WTC11 (cell line): ENCODE measurements around the gene BORCS8. TPM values are rescaled to one million over a fixed set of nuclear protein-coding genes. Genes with fewer than 3 reads are reported as not detected.
A peak's percentile ranks its signal among the peaks of the same experiment; 100 is the strongest.
"Not testable (repeated sequence)": the region's sequence is repeated elsewhere in the genome, so short reads cannot be mapped to it uniquely, and the experiment has no call there.

Source experiments
- ATAC-seq: fragments of 200-7000 bp; cut with Tn5 transposase; 2 replicates; pipeline ENCODE4 v1.10.0; 2021; ENCODE audit warnings: mild to moderate bottlenecking, moderate library complexity
- CTCF ChIA-PET: fragments of 300-600 bp; sonication (Branson Sonifier 250); formaldehyde crosslinking; loops from one replicate; lab custom pipeline; 2021; ENCODE audit warnings: antibody characterized with exemption; lab: Charles Lee
- POLR2A ChIA-PET: fragments of 350-600 bp; sonication (Branson Sonifier 250); formaldehyde crosslinking; loops from one replicate; lab custom pipeline; 2021; ENCODE audit warnings: antibody characterized with exemption; lab: Charles Lee
- DNase-seq: peaks from one replicate; pipeline ENCODE4 v3.0.0; 2021; ENCODE audit warnings: low spot score
- H3K27ac Mint-ChIP-seq: 2 replicates; pipeline ENCODE4 v1.8.0; 2021; ENCODE audit warnings: mixed read lengths
- H3K27me3 Mint-ChIP-seq: 2 replicates; pipeline ENCODE4 v1.8.0; 2021; ENCODE audit warnings: low read depth, mild to moderate bottlenecking, moderate library complexity, mixed read lengths
- H3K36me3 Mint-ChIP-seq: 2 replicates; pipeline ENCODE4 v1.8.0; 2021; ENCODE audit warnings: mixed read lengths
- H3K4me1 Mint-ChIP-seq: 2 replicates; pipeline ENCODE4 v1.8.0; 2022; ENCODE audit warnings: mixed read lengths
- H3K4me3 Mint-ChIP-seq: 2 replicates; pipeline ENCODE4 v1.8.0; 2021; ENCODE audit warnings: mild to moderate bottlenecking, moderate library complexity, mixed read lengths
- H3K9me3 Mint-ChIP-seq: 2 replicates; pipeline ENCODE4 v1.8.0; 2021; ENCODE audit warnings: mixed read lengths
- ATF1 ChIP-seq: sonication (generic); formaldehyde crosslinking; IDR thresholded peaks from 2 replicates; pipeline ENCODE4 v1.8.1; 2023; ENCODE audit warnings: mild to moderate bottlenecking, moderate library complexity, missing genetic modification reagents
- ATF2 ChIP-seq: sonication (generic); formaldehyde crosslinking; IDR thresholded peaks from 2 replicates; pipeline ENCODE4 v1.8.1; 2022; ENCODE audit warnings: low read depth, missing genetic modification reagents, borderline replicate concordance
- CDX4 ChIP-seq: fragments of 250-450 bp; sonication (Bioruptor Pico); IDR thresholded peaks from 2 replicates; pipeline ENCODE4 v1.9.0; 2021; ENCODE audit warnings: moderate library complexity, mild to moderate bottlenecking, inconsistent platforms, borderline replicate concordance
- HMGA2 ChIP-seq: fragments of 250-450 bp; sonication (Bioruptor Pico); IDR thresholded peaks from 2 replicates; pipeline ENCODE4 v1.4.0; 2021; ENCODE audit warnings: mild to moderate bottlenecking, moderate library complexity
- JUN ChIP-seq: sonication (generic); formaldehyde crosslinking; IDR thresholded peaks from 2 replicates; pipeline ENCODE4 v1.8.0; 2023; ENCODE audit warnings: mild to moderate bottlenecking, missing genetic modification reagents
- MAX ChIP-seq: sonication (generic); formaldehyde crosslinking; IDR thresholded peaks from 2 replicates; pipeline ENCODE4 v1.8.0; 2022; ENCODE audit warnings: mild to moderate bottlenecking, missing genetic modification reagents
- MXD4 ChIP-seq: fragments of 250-450 bp; sonication (Bioruptor Pico); IDR thresholded peaks from 2 replicates; pipeline ENCODE4 v1.8.0; 2021; ENCODE audit warnings: mild to moderate bottlenecking, moderate library complexity, borderline replicate concordance
- NR2C2 ChIP-seq: sonication (generic); formaldehyde crosslinking; IDR thresholded peaks from 2 replicates; pipeline ENCODE4 v1.8.0; 2022; ENCODE audit warnings: mild to moderate bottlenecking, missing genetic modification reagents
- RORB ChIP-seq: fragments of 250-450 bp; sonication (Bioruptor Pico); IDR thresholded peaks from 2 replicates; pipeline ENCODE4 v1.9.0; 2021; ENCODE audit warnings: mild to moderate bottlenecking
- TEAD1 ChIP-seq: sonication (generic); formaldehyde crosslinking; IDR thresholded peaks from 2 replicates; pipeline ENCODE4 v1.8.0; 2022; ENCODE audit warnings: mild to moderate bottlenecking, missing genetic modification reagents
- TP53 ChIP-seq: sonication (generic); formaldehyde crosslinking; IDR thresholded peaks from 2 replicates; pipeline ENCODE4 v1.8.1; 2023; ENCODE audit warnings: mild to moderate bottlenecking, missing genetic modification reagents
- ZNF121 ChIP-seq: sonication (generic); formaldehyde crosslinking; IDR thresholded peaks from 2 replicates; pipeline ENCODE4 v1.8.0; 2023; ENCODE audit warnings: missing genetic modification reagents
- ZNF138 ChIP-seq: sonication (generic); formaldehyde crosslinking; conservative IDR thresholded peaks from 2 replicates; pipeline ENCODE4 v1.8.1; 2022; ENCODE audit warnings: mild to moderate bottlenecking, moderate library complexity, missing genetic modification reagents
- ZNF396 ChIP-seq: fragments of 250-450 bp; sonication (Bioruptor Pico); IDR thresholded peaks from 2 replicates; pipeline ENCODE4 v1.8.0; 2021; ENCODE audit warnings: mild to moderate bottlenecking, moderate library complexity, borderline replicate concordance
- ZNF425 ChIP-seq: fragments of 250-450 bp; sonication (Bioruptor Pico); conservative IDR thresholded peaks from 2 replicates; pipeline ENCODE4 v1.9.0; 2021; ENCODE audit warnings: mild to moderate bottlenecking
- ZNF512 ChIP-seq: sonication (generic); formaldehyde crosslinking; IDR thresholded peaks from 2 replicates; pipeline ENCODE4 v1.8.1; 2022; ENCODE audit warnings: missing genetic modification reagents, borderline replicate concordance
- total RNA-seq: library from RNA; stranded (reverse); gene quantifications from 3 replicates; pipeline ENCODE4 v1.2.3, GENCODE V29; 2021

The BORCS8 gene
- total RNA-seq, 1 experiment from 2014 or later: 20.9 TPM

- no peak for TF ChIP-seq MXD4 (CRISPR knock-in tag)
Measured at GRCh38 chr19:19223636-19224035, 31.7 kb upstream of the BORCS8 start (continued).

GRCh38 chr19:19223060-19223459 is 31.1 kb upstream of the BORCS8 start:
- H3K4me1 Mint-ChIP-seq: peaks cover 2% of the 10 kb centered on the region
- DNase-seq (no peak), ATAC-seq (no peak)
- no peaks in the 10 kb centered on the region for H3K36me3 Mint-ChIP-seq
- H3K4me3 Mint-ChIP-seq: no peak overlapping the region
- POLR2A ChIA-PET: no interaction called here
- no peak overlapping the region for H3K27ac Mint-ChIP-seq
- peaks cover 38% of the 10 kb centered on the region for H3K27me3 Mint-ChIP-seq
- CTCF ChIA-PET: interaction anchor here (0.5 kb wide), 1 partner anchor 19 kb away, joined by 3 read pairs; no protein-coding TSS in a partner anchor
- TF ChIP-seq ZNF425 (CRISPR knock-in tag): no peak
- TF ChIP-seq HMGA2 (CRISPR knock-in tag): peak; percentile 52
- H3K9me3 Mint-ChIP-seq: no peaks in the 10 kb centered on the region

- H3K9me3 Mint-ChIP-seq, POLR2A ChIA-PET, ATAC-seq, H3K27ac Mint-ChIP-seq, H3K4me1 Mint-ChIP-seq, DNase-seq, H3K36me3 Mint-ChIP-seq, CTCF ChIA-PET, H3K4me3 Mint-ChIP-seq: not testable (repeated sequence)
- TF ChIP-seq ZNF121 (CRISPR knock-in tag): peak; percentile 29; the same call in 1 of the 2 replicates
- peaks cover 42% of the 10 kb centered on the region for H3K27me3 Mint-ChIP-seq
Measured at GRCh38 chr19:19221000-19221399, 29.0 kb upstream of the BORCS8 start.

GRCh38 chr19:19218911-19219310 is 27.0 kb upstream of the BORCS8 start:
- no peak for ATAC-seq
- TF ChIP-seq ATF1 (CRISPR knock-in tag): no peak
- no peak for TF ChIP-seq MAX (CRISPR knock-in tag)
- TF ChIP-seq ZNF512: no peak
- Mint-ChIP-seq H3K9me3 (no peaks in the 10 kb centered on the region), H3K4me3 (no peak overlapping the region), H3K27me3 (peaks cover 41% of the 10 kb centered on the region), H3K27ac (no peak overlapping the region), H3K36me3 (no peaks in the 10 kb centered on the region), H3K4me1 (peaks cover 6% of the 10 kb centered on the region)
- no peak for DNase-seq
- CTCF ChIA-PET: interaction anchor here (0.7 to 1.2 kb wide), 2 partner anchors 41 to 43 kb away, joined by 3 to 4 read pairs; no protein-coding TSS in a partner anchor
- POLR2A ChIA-PET: no interaction called here

GRCh38 chr19:19217099-19217498 is 25.1 kb upstream of the BORCS8 start:
- H3K27me3 Mint-ChIP-seq: peaks cover 50% of the 10 kb centered on the region
- H3K4me3 Mint-ChIP-seq: peak overlapping the region; percentile 36
- ATAC-seq: peak; percentile 18; the same call in 1 of the 2 replicates
- no peak overlapping the region for H3K27ac Mint-ChIP-seq
- no peak for TF ChIP-seq TEAD1
- TF ChIP-seq JUN (CRISPR knock-in tag): no peak
- TF ChIP-seq ZNF425 (CRISPR knock-in tag): no peak
- TF ChIP-seq ZNF121 (CRISPR knock-in tag): no peak
- TF ChIP-seq NR2C2 (CRISPR knock-in tag): no peak
- TF ChIP-seq CDX4 (CRISPR knock-in tag): no peak
- no peak for TF ChIP-seq ATF2 (CRISPR knock-in tag)
- TF ChIP-seq TP53 (CRISPR knock-in tag): no peak
- no peak for TF ChIP-seq RORB (CRISPR knock-in tag)
- no peak for TF ChIP-seq ZNF396 (CRISPR knock-in tag)
- no peak for TF ChIP-seq ZNF138
- TF ChIP-seq, all 79 proteins: peak for 0
- no peak for DNase-seq
- peaks cover 14% of the 10 kb centered on the region for H3K4me1 Mint-ChIP-seq
- ChIA-PET POLR2A (no interaction called here), CTCF (interaction anchor here (1.1 to 3.4 kb wide), 4 partner anchors 8 to 45 kb away, joined by 3 to 29 read pairs (median 4); no protein-coding TSS in a partner anchor)
- no peaks in the 10 kb centered on the region for H3K36me3 Mint-ChIP-seq
- no peaks in the 10 kb centered on the region for H3K9me3 Mint-ChIP-seq
